ENCODE measurements around the gene PDE4D.

PDE4D gene

GRCh38 chr5:59174248-59174844 is 719.2 kb downstream of the PDE4D start:
- DNase-seq (ENCODE audit: low spot score) = peak; percentile 57

- peak; percentile 17 for DNase-seq (ENCODE audit: low spot score)
These were observed 719.9 kb downstream of the PDE4D start for GRCh38 chr5:59173578-59173977.

GRCh38 chr5:59171131-59171530 is 722.4 kb downstream of the PDE4D start:
- no peak for DNase-seq (ENCODE audit: low spot score)

GRCh38 chr5:59169768-59170150 is 723.8 kb downstream of the PDE4D start:
- DNase-seq (ENCODE audit: low spot score) = no peak

GRCh38 chr5:59169081-59169767 is 724.3 kb downstream of the PDE4D start:
- no peak for DNase-seq (ENCODE audit: low spot score)

- no peak for DNase-seq (ENCODE audit: low spot score)
These were observed 725.5 kb downstream of the PDE4D start for GRCh38 chr5:59168067-59168466.

- no peak for DNase-seq (ENCODE audit: low spot score)
These were observed 729.3 kb downstream of the PDE4D start for GRCh38 chr5:59164041-59164830.

- no peak for DNase-seq (ENCODE audit: low spot score)
These were observed 732.1 kb downstream of the PDE4D start for GRCh38 chr5:59161221-59162105.

- no peak for DNase-seq (ENCODE audit: low spot score)
These were observed 734.7 kb downstream of the PDE4D start for GRCh38 chr5:59158637-59159391.

GRCh38 chr5:59158165-59158564 is 735.4 kb downstream of the PDE4D start:
- DNase-seq (ENCODE audit: low spot score) = no peak

- DNase-seq (ENCODE audit: low spot score) = no peak
These were observed 736.5 kb downstream of the PDE4D start for GRCh38 chr5:59157068-59157467.

- DNase-seq (ENCODE audit: low spot score) = no peak
These were observed 740.8 kb downstream of the PDE4D start for GRCh38 chr5:59152701-59153245.

GRCh38 chr5:59151162-59151889 is 742.2 kb downstream of the PDE4D start:
- no peak for DNase-seq (ENCODE audit: low spot score)

- no peak for DNase-seq (ENCODE audit: low spot score)
These were observed 743.7 kb downstream of the PDE4D start for GRCh38 chr5:59149827-59150226.

- no peak for DNase-seq (ENCODE audit: low spot score)
These were observed 744.3 kb downstream of the PDE4D start for GRCh38 chr5:59149271-59149670.

- no peak for DNase-seq (ENCODE audit: low spot score)
These were observed 746.8 kb downstream of the PDE4D start for GRCh38 chr5:59146729-59147128.

- no peak for DNase-seq (ENCODE audit: low spot score)
These were observed 749.6 kb downstream of the PDE4D start for GRCh38 chr5:59143926-59144333.

- no peak for DNase-seq (ENCODE audit: low spot score)
These were observed 750.6 kb downstream of the PDE4D start for GRCh38 chr5:59142927-59143326.

GRCh38 chr5:59142138-59142537 is 751.4 kb downstream of the PDE4D start:
- DNase-seq (ENCODE audit: low spot score) = no peak

GRCh38 chr5:59140133-59140532 is 753.4 kb downstream of the PDE4D start:
- DNase-seq (ENCODE audit: low spot score) = no peak
